Rectal smooth muscle tissue (tissue), 1 donor: ENCODE data around the gene BACH2.

Experiments used
- H3K27ac ChIP-seq: one replicate; pipeline ENCODE4 v1.7.0; 2013; ENCODE audit warnings: low read depth, low read length, inconsistent platforms
- H3K27me3 ChIP-seq: one replicate; pipeline ENCODE4 v1.7.0; 2013; ENCODE audit warnings: low read length; ENCODE audit not compliant: control insufficient read depth, insufficient read depth
- H3K36me3 ChIP-seq: one replicate; pipeline ENCODE4 v1.7.0; 2013; ENCODE audit warnings: low read length; ENCODE audit not compliant: control insufficient read depth, insufficient read depth
- H3K4me1 ChIP-seq: one replicate; pipeline ENCODE4 v1.7.0; 2013; ENCODE audit warnings: low read length; ENCODE audit not compliant: control insufficient read depth, insufficient read depth
- H3K4me3 ChIP-seq: one replicate; pipeline ENCODE4 v1.7.0; 2013; ENCODE audit warnings: low read length
- H3K9ac ChIP-seq: one replicate; pipeline ENCODE4 v1.7.0; 2013; ENCODE audit warnings: low read length

The BACH2 gene

GRCh38 chr6:90319979-90320685, 23.5 kb upstream of the BACH2 start:
- no peaks in the 10 kb centered on the region for H3K27me3 ChIP-seq
- H3K36me3 ChIP-seq, result no peaks in the 10 kb centered on the region
- no peaks in the 10 kb centered on the region for H3K4me1 ChIP-seq
- no peak overlapping the region for H3K9ac ChIP-seq
- no peak overlapping the region for H3K27ac ChIP-seq
- H3K4me3 ChIP-seq, result no peak overlapping the region

DNA sequence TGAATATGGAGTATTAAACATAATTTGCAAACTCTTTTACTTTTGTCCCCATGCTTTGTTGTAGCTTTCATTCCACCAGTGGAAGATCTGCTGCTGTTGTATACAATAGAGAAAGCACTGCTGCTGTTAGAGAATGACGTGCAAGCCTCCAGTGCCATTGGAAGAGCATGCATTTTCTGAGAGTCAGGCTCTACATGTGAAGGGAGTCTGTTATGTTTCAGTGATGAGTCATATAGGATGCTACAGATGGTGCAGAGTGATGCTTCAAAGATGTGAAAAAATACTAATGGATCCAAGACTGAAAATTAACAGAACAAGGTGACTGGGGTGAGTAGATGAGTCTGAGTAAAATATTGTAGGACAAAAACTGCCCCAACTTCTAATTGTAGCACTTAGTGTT, 22.4 kb upstream of the BACH2 start:
- Histone ChIP-seq H3K4me3 (no peak overlapping the region), H3K36me3 (no peaks in the 10 kb centered on the region), H3K9ac (no peak overlapping the region), H3K27me3 (no peaks in the 10 kb centered on the region), H3K27ac (no peak overlapping the region), H3K4me1 (no peaks in the 10 kb centered on the region)

- H3K36me3 ChIP-seq, result no peaks in the 10 kb centered on the region
- H3K9ac ChIP-seq, result no peak overlapping the region
- no peak overlapping the region for H3K27ac ChIP-seq
- H3K27me3 ChIP-seq, result no peaks in the 10 kb centered on the region
- no peak overlapping the region for H3K4me3 ChIP-seq
- no peaks in the 10 kb centered on the region for H3K4me1 ChIP-seq
Measured at GRCh38 chr6:90315986-90316385, 19.3 kb upstream of the BACH2 start.

DNA sequence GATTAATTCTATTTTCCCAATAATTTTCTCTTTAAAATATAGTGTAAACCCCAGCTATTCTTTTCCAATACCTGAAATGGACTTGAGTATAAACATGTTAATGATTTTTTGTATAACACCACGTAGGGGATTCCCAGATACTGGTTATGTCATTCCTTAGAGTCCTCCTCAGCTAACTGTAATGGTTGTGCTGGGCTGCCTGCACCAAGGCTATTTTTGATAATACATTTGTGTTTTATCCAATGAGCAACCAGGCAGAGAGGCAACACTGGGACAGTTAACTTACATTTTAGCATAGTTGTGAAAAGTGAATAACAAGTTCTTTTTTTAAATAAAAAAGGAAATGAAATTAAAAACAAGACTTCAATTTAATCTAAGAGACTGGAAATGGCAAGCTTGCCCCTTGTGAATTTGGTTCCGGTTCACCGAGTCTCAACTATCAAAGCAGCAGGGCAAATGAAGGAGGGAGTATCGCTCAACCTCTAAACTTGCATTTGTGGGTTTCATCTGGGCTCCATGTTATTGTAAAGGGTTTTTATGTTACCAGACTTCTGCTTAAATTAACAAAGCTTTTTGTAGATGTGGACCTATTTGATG, 18.8 kb upstream of the BACH2 start:
- Histone ChIP-seq H3K36me3 (no peaks in the 10 kb centered on the region), H3K27ac (no peak overlapping the region), H3K27me3 (no peaks in the 10 kb centered on the region)

GRCh38 chr6:90314514-90314913, 17.9 kb upstream of the BACH2 start:
- Histone ChIP-seq H3K9ac (no peak overlapping the region), H3K4me1 (no peaks in the 10 kb centered on the region), H3K4me3 (no peak overlapping the region), H3K27ac (no peak overlapping the region), H3K27me3 (no peaks in the 10 kb centered on the region), H3K36me3 (no peaks in the 10 kb centered on the region)

More for the DNA sequence above, 18.8 kb upstream of the BACH2 start:
- Histone ChIP-seq H3K4me3 (no peak overlapping the region), H3K9ac (no peak overlapping the region), H3K4me1 (no peaks in the 10 kb centered on the region)

DNA sequence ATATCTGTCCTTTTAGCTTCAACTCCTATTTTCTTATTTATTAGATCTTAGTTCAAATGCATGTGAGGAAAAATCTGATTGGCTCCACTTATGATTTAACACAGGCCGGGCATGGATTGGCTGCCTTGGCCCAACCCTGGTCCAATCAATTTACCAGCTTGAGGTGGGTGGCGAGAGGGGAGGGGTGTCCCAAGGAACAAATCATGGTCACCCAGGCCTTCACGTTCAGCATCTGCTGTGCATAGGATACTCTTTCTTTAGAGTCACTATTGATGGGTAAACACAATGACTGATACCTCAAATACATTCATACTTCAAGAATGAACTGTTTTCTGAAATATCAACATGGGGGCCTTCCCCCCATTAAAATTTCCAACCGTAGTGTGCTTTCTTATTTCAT, 14.9 kb upstream of the BACH2 start:
- no peaks in the 10 kb centered on the region for H3K4me1 ChIP-seq
- H3K27ac ChIP-seq, result no peak overlapping the region
- H3K27me3 ChIP-seq, result no peaks in the 10 kb centered on the region
- H3K4me3 ChIP-seq, result no peak overlapping the region
- no peaks in the 10 kb centered on the region for H3K36me3 ChIP-seq
- H3K9ac ChIP-seq, result no peak overlapping the region

DNA sequence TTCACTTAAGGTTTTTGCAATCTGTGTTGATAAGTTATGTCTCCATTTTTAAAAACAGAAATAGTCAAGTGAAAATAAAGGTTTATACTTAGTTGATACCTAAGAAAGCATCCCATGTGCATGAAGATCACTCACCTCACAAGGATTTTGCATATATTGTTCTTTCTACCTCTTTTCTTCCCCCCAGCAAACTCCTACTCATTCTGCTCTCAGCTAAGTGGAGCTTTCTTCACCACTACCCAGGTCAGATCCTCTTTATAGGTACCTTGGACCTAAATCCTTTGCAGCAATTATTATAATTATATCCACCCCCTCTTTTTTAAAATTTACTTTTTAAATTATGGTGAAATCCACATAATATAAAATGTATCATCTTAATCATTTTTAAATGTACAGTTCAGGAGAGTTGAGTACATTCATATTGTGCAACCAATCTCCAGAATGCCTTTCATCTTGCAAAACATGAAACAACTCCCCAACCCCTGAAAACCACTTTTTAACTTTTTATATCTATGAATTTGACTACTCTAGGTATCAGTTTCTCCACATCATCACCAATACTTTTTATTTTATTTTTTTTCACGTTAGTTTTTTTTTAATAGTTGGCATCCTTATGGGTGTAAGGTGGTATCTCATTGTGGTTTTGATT, 9.3 kb upstream of the BACH2 start:
- H3K9ac ChIP-seq, result no peak overlapping the region
- no peaks in the 10 kb centered on the region for H3K4me1 ChIP-seq
- H3K36me3 ChIP-seq, result no peaks in the 10 kb centered on the region
- no peaks in the 10 kb centered on the region for H3K27me3 ChIP-seq
- no peak overlapping the region for H3K27ac ChIP-seq
- H3K4me3 ChIP-seq, result no peak overlapping the region

DNA sequence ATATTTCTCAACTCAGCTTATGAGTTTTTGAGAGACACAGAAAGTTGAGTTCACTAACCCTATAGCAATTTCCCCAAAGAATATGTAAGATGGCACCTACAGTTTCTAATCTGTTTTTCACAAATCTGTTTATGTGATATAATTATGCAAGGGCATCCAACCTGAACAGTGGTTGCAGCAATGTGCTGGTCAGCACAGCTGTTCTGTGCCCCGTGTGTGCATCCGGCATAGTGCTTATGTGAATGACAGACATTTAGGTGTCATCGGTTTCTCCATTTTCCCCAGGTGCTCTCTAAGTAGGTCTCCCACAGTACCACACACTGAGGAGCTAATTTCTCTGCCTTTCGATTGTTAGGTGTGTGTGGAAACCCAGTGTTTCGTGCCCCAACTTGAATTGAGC, 7.7 kb upstream of the BACH2 start:
- H3K9ac ChIP-seq, result no peak overlapping the region
- no peaks in the 10 kb centered on the region for H3K27me3 ChIP-seq
- no peak overlapping the region for H3K4me3 ChIP-seq

GRCh38 chr6:90303039-90303438, 6.4 kb upstream of the BACH2 start:
- Histone ChIP-seq H3K27ac (no peak overlapping the region), H3K9ac (no peak overlapping the region), H3K36me3 (no peaks in the 10 kb centered on the region)

More for the DNA sequence above, 7.7 kb upstream of the BACH2 start:
- Histone ChIP-seq H3K27ac (no peak overlapping the region), H3K4me1 (no peaks in the 10 kb centered on the region), H3K36me3 (no peaks in the 10 kb centered on the region)

DNA sequence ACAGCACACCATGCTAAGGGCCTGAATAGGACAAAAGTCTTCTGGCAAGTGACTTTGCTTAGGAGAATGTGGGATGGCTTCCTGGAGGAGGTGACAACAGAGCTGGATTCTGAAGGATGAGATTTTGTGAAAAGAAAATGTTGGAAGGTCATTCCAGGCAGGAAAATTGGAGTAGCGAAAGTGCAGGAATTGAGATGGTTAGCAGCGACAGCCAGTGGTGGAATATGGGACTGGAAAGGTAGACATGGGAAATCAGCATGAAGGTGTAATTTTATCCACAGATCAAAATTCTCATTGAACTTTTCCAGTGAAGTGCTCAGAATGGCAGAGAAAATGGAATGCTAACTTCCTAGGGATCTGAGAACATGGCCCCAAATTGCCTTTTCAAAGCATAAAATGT, 5.7 kb upstream of the BACH2 start:
- Histone ChIP-seq H3K36me3 (no peaks in the 10 kb centered on the region), H3K27me3 (no peaks in the 10 kb centered on the region), H3K9ac (no peak overlapping the region), H3K27ac (no peak overlapping the region), H3K4me3 (no peak overlapping the region), H3K4me1 (no peaks in the 10 kb centered on the region)

More at GRCh38 chr6:90303039-90303438, 6.4 kb upstream of the BACH2 start:
- H3K4me3 ChIP-seq, result no peak overlapping the region
- H3K4me1 ChIP-seq, result no peaks in the 10 kb centered on the region
- no peaks in the 10 kb centered on the region for H3K27me3 ChIP-seq

GRCh38 chr6:90301816-90302215, 5.2 kb upstream of the BACH2 start:
- Histone ChIP-seq H3K4me3 (no peak overlapping the region), H3K27me3 (no peaks in the 10 kb centered on the region), H3K4me1 (no peaks in the 10 kb centered on the region), H3K36me3 (no peaks in the 10 kb centered on the region), H3K9ac (no peak overlapping the region), H3K27ac (no peak overlapping the region)

- Histone ChIP-seq H3K36me3 (no peaks in the 10 kb centered on the region), H3K27me3 (no peaks in the 10 kb centered on the region), H3K4me3 (no peak overlapping the region), H3K4me1 (peaks cover 2% of the 10 kb centered on the region), H3K9ac (no peak overlapping the region), H3K27ac (no peak overlapping the region)
Measured at GRCh38 chr6:90298459-90299053, 1.9 kb upstream of the BACH2 start.
